Astrocyte of the spinal cord (primary cell): ENCODE data around the gene AGO3.
"Not testable (repeated sequence)": the region's sequence is repeated elsewhere in the genome, so short reads cannot be mapped to it uniquely, and the experiment has no call there.

Experiments used
- DNase-seq: peaks from one replicate; pipeline ENCODE4 v3.0.0; 2011; ENCODE audit warnings: low read depth, low spot score
- H3K4me3 ChIP-seq: 2 replicates; pipeline ENCODE4 v1.5.1; 2011; ENCODE audit warnings: low read depth, mild to moderate bottlenecking, low read length, moderate library complexity
- in situ Hi-C: cut with HindIII; loops from 2 replicates; pipeline ENCODE4 v1.10.0; 2017; ENCODE audit warnings: low sequenced_read_pairs
- TF ChIP-seq, protein P1 (sequence below): IDR thresholded peaks from 2 replicates; pipeline ENCODE4 v1.5.1; 2012; ENCODE audit warnings: low read depth, mild to moderate bottlenecking, low read length, inconsistent platforms

Gene AGO3

DNA sequence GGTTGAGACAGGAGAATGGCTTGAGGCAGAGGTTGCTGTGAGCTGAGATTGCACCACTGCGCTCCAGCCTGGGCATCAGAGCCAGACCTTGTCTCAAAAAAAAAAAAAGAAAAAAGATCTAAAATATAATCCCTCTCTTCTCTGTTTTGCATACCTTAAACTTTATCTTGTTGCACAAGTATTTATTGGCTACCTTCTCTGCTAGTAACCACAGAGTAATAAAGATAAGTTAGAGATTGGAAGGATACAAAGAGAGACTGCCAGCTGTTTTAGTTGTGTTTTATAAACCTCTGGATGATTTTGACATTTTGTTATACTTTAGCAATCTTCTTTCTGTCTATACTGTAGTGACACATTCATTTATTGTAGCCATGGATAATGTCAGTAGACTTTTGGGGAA lies 27.7 kb downstream of the AGO3 start:
- TF ChIP-seq, protein P1, sequence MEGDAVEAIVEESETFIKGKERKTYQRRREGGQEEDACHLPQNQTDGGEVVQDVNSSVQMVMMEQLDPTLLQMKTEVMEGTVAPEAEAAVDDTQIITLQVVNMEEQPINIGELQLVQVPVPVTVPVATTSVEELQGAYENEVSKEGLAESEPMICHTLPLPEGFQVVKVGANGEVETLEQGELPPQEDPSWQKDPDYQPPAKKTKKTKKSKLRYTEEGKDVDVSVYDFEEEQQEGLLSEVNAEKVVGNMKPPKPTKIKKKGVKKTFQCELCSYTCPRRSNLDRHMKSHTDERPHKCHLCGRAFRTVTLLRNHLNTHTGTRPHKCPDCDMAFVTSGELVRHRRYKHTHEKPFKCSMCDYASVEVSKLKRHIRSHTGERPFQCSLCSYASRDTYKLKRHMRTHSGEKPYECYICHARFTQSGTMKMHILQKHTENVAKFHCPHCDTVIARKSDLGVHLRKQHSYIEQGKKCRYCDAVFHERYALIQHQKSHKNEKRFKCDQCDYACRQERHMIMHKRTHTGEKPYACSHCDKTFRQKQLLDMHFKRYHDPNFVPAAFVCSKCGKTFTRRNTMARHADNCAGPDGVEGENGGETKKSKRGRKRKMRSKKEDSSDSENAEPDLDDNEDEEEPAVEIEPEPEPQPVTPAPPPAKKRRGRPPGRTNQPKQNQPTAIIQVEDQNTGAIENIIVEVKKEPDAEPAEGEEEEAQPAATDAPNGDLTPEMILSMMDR = no peak
- no peak for DNase-seq
- in situ Hi-C loops = no loop called here
- no peak overlapping the region for H3K4me3 ChIP-seq

DNA sequence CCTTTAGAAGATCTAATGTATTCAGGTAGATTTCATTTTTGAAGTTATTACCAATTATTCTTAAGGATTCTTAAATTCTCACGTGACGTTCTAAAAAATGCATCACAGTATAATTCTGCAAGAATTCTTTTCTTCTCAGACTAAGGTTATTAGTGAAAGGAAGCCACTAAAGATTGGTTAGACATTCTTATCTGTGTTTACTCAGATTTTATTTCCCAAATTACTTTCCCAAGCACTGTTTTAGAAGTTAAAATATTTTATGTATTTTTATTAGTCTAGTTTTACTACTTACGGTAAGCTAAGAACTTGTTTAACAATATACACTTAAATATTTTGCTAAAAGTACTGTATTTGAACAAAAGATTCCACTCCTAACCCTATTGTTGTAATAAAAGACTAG lies 28.4 kb downstream of the AGO3 start:
- in situ Hi-C loops = no loop called here
- no peak overlapping the region for H3K4me3 ChIP-seq
- TF ChIP-seq, protein P1 = no peak
- DNase-seq = no peak

DNA sequence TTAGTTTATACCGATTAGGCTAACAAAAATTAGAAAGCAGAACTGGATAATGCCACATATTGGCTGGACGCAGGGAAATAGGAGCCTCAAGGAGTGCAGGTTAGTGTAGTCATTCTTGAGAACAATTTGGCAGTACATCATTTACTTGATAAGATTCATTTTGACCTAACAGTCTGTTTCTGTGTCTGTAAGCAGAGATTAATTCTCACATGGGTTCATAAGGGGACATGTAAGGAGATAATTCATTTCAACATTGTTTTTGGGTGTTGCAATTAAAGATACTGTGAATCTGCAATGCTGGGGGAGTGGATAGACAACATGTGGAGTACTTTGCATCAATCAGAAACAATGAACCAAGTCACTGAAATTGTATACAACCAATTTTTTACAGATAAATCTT lies 32.0 kb downstream of the AGO3 start:
- in situ Hi-C loops = no loop called here
- TF ChIP-seq, protein P1 = no peak

DNA sequence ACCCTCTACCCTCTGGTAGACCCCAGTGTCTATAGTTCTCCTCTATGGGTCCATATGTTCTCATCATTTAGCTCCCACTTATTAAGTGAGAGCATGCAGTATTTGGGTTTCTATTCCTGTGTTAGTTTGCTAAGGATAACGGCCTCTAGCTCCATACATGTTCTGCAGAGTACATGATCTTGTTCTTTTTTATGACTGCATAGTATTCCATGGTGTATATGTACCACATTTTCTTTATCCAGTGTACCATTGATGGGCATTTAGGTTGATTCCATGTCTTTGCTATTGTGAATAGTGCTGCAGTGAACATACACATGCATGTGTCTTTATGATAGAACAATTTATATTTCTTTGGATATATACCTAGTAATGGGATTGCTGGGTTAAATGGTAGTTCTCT lies 33.4 kb downstream of the AGO3 start:
- in situ Hi-C loops, DNase-seq, H3K4me3 ChIP-seq: not testable (repeated sequence)

More for the DNA sequence above, 32.0 kb downstream of the AGO3 start:
- no peak for DNase-seq
- no peak overlapping the region for H3K4me3 ChIP-seq

DNA sequence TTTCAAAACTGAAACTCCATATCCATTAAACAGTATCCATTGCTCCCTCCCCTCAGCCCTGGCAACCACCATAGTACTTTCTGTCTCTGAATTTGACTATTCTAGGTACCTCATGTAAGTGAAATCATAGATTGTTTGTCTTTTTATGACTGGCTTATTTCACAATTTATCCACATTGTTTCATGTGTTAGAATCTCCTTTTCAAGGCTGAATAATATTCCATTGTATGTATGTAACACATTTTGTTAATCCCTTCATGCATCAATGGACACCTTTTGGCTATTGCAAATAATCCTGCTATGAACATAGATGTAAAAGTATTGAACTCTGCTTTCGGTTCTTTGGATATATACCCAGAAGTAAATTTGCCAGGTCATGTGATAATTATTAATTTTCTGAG lies 37.5 kb downstream of the AGO3 start:
- no peak overlapping the region for H3K4me3 ChIP-seq
- in situ Hi-C loops = no loop called here
- TF ChIP-seq, protein P1 = no peak
- no peak for DNase-seq

DNA sequence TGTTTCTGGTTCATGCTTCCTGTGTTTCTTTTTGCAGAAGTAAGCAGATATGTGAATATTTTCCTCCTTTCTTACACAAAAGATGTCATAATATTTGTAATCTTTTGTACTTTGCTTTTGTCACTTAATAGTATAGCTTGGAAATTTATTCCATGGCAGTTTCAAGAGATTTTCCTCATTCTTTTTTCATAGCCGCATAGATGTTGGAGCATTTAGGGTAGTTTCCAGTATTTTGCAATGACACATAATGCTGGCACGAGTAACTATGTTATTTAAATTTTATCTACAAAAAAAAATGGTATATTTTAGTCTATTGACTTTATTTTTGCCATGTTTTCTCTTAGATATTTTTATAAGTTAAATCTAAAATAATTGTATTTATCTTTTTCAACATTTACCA lies 40.7 kb downstream of the AGO3 start:
- in situ Hi-C loops = no loop called here
- TF ChIP-seq, protein P1 = no peak
- H3K4me3 ChIP-seq = no peak overlapping the region
- no peak for DNase-seq

DNA sequence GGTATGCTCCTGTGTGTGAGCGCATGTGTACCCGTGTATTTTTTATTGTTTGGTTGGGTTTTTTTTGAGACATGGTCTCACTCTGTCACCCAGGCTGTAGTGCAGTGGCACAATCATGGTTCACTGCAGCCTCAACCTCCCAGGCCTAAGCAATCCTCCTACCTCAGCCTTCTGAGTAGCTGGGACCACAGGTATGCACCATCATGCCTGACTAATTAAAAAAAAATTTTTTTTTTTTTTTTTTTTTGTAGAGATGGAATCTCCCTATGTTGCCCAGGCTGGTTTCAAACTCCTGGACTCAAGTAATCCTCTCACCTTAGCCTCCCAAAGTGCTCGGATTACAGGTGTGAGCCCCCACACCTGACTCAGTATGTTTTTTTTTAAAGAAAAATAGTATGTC lies 41.7 kb downstream of the AGO3 start:
- DNase-seq, H3K4me3 ChIP-seq, in situ Hi-C loops: not testable (repeated sequence)

DNA sequence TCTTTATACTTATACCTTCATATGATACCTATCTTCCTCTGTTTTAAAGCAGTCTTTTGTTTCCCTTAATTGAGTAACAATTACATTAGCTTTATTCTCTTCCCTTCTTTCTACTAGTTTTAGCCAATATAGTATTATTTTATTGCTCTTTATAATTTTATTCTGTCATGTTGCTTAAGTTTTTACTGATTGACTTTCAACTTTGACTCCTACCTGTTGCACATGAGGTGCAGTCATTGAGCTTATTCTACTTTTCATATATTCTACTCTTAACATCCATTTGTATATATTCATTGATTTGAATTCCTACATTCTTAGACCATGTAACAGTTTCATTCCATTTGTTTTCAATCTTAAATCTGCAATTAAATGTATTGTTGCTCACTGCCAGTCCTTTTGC lies 49.2 kb downstream of the AGO3 start:
- in situ Hi-C loops = no loop called here
- no peak for DNase-seq
- TF ChIP-seq, protein P1 = no peak

More for the DNA sequence above, 49.2 kb downstream of the AGO3 start:
- no peak overlapping the region for H3K4me3 ChIP-seq
